ENCODE results near the gene PSD4. TPM values are rescaled to one million over a fixed set of nuclear protein-coding genes. Genes with fewer than 3 reads are reported as not detected.

PSD4 gene
- total RNA-seq, 2 experiments from 2014 or later = 222 to 224 TPM

DNA sequence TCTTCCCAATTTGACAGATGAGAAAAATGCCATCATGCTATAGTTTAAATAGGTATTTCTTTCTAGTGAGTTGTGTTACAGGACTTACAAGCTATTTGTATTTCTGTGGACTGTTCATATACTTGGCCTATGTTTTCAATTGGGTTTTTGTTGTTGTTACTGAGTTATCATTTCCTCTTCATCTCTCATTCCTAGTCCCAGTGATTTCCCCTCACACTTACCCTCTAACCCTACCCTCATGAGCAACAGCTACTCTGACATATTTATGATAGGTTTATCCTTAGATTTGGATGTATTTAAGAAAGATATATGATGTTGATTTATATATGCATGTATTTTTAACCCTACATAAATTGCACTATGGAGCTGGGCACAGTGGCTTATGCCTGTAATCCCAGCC is 10.9 kb upstream of the PSD4 start:
- ChIA-PET POLR2A (no interaction called here), CTCF (interaction anchor here (0.6 to 0.9 kb wide), 2 partner anchors 18 to 23 kb away, joined by 3 read pairs; no protein-coding TSS in a partner anchor)

DNA sequence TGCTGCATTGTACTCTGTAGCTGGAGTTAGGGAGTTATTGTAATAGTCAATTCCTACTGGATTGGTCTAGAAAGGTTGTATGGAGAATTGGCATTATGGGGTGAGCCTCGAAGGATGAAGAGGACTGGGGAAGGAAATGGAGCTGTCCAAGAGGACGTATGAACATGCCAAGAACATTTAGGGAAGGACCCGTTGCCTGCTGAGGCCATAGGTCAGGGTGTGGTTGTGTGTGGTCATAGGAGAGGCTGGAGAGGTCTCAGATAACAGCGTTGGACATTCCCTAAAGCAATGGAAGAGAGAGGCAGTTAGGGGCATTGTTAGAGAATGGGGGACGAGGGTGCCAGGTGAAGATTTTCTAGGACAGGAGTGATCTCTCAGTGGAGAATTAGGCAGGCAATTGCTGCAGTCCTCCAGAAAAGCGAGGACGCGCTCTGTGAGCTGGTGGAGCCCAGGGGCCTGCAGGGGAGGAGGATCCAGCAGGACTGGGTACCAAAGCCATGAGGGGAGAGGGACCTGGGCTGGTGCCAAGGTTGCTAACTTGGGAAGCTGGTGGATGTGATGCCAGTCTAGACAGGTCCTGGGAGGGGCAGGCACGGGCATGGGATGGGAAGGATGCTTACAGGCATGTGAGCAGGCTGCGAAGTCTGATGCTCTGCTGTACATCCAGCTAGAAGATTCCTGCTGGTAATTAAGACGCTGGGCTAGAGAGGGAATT is 9.4 kb upstream of the PSD4 start:
- ChIA-PET CTCF (interaction anchor here (0.6 to 1.9 kb wide), 2 partner anchors 10 to 26 kb away, joined by 4 to 10 read pairs; partner anchors contain the start of gene PSD4), POLR2A (interaction anchor here (3.8 kb wide), 1 partner anchor 10 kb away, joined by 17 read pairs; the partner anchor contains the start of gene PSD4)

DNA sequence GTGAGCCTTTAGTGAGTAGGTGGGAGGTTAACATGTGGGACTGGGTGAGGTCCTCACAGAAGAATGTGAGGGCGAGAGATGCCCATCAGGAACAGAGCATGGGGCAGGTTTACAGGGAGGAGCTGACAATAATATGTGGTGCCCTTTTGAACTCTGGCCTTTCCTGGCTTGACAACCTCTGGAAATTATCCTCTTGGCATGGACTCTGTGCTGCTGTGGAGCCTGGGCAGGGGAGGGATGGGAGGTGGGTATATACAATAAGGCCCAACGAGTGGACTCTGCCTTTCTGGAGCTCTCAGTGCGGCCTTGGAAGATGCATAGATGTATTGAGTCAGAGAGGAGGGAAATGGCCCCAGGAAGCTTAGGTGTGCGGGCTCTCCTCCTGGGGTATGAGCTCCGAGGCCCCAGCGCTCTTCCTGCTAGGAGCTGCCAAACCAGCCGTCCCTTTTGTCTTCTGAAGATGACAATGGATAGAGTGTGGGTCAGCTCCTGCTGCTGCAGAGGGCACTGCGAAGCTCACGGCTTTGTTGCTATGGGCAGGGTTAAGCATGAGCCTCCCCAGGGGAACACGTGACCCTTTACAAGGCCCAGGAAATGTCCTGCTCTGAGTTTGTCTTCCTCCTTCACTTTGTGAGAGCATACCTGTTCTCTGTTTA is 8.7 kb upstream of the PSD4 start:
- CTCF ChIA-PET = interaction anchor here (0.6 to 2.0 kb wide), 5 partner anchors 9 to 81 kb away, joined by 3 to 10 read pairs (median 4); partner anchors contain the start of gene PSD4
- POLR2A ChIA-PET = interaction anchor here (3.8 kb wide), 1 partner anchor 9 kb away, joined by 17 read pairs; the partner anchor contains the start of gene PSD4

DNA sequence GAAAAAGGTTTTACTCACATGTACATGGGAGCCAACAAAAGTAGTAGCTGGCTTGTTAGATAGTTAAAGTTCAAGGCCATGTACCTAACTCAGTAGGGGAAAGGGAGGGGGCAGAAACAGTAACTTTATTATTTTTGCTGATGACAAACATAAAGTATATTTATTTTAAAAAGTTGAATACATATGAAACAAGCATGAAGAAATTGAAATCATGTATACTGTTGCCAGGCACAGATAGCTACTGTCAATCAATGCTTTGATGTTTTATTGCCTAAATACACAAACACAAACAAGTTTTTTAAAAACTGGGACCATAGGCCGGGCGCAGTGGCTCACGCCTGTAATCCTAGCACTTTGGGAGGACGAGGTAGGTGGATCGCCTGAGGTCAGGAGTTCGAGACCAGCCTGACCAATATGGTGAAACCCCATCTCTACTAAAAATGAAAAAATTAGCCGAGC is 7.6 kb upstream of the PSD4 start:
- CTCF ChIA-PET = interaction anchor here (1.1 to 2.0 kb wide), 4 partner anchors 9 to 29 kb away, joined by 4 to 10 read pairs (median 4); partner anchors contain the start of gene PSD4
- POLR2A ChIA-PET = interaction anchor here (2.2 to 3.8 kb wide), 2 partner anchors 8 kb away, joined by 6 to 17 read pairs; partner anchors contain the start of gene PSD4

DNA sequence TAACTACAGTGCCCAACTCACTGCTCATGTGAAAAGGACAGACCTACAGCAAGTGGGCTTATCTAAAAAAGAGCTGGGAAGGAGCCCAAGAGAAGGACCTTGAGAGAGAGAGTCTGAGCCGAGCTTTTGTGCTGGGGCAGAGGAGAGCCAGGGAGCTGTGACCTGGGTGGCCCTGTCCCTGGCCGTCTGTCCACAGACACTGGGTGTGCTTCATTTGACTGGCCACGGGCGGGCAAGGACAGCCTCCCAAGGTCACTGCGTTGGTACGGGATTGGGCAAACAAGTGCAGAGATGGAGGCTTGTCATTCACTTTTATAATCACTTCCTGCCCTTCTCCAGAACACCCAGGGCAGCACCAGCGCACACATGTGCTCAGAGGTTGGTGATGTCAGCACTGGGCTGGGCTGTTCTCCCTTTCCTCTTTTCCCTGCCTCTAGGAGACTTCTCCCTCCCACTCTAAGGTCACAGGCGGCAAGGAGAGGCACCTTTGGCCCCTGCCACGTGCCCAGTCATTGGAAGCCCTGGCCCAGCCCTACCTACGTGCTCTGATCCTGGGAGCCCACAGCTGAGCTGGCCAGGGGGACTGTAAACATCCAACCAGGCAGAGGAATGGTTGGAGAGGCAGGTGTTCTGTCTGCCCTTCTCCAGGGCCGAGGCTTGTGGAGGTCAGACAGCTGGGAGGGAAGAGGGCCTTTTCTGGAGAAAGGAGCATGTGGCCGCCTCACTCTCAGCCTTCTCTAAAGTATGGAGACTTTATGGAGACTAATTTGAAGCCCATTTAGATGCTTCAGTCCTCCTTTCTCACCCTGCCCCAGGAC is 6.4 kb upstream of the PSD4 start:
- ChIA-PET POLR2A (interaction anchor here (2.2 to 3.8 kb wide), 2 partner anchors 7 to 10 kb away, joined by 6 to 17 read pairs; partner anchors contain the start of gene PSD4), CTCF (interaction anchor here (0.6 to 1.8 kb wide), 4 partner anchors 8 to 36 kb away, joined by 3 to 6 read pairs (median 4); no protein-coding TSS in a partner anchor)

DNA sequence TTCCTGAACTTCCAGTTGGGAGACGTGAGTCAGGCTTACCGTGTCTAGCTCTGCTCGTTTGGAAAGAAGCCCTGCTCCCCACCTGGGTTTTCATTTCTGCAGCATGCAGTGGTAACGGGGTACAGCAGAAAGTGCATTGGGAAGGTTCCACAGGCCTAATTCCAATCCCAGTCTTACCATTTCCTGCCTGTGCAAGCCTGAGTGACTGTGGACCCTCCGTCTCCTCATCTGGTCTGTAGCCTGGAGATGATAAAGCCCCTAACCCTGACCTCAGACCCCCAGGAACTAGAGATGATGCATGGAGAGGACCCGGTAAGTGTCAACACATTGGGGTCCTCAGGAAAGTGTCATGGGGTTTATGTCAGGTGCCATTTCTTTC is 5.8 kb upstream of the PSD4 start:
- CTCF ChIA-PET = interaction anchor here (0.7 to 1.8 kb wide), 3 partner anchors 8 to 30 kb away, joined by 4 to 6 read pairs (median 5); no protein-coding TSS in a partner anchor

DNA sequence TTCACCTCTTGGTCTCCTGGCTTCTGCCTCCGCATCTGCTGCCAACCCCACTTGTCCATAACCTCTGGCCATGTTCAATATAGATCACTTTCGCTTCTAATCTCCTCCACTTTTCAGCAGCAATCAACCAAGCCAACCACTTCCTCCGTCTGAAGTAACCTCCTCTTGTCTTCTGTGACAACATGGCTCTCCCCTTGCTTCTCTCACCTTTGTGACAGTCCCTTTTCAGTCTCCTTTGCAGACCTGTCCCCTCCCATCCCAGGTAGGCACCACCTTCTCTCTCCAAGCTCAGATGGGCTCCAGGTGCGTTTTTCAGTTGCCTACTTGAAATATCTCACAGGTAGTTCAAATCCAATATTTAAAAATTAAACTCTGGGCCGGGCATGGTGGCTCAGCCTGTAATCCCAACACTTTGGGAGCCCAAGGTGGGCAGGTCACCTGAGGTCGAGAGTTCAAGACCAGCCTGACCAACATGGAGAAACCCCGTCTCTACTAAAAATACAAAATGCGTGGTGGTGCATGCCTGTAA is 4.7 kb upstream of the PSD4 start:
- POLR2A ChIA-PET = no interaction called here

More for the DNA sequence above, 5.8 kb upstream of the PSD4 start:
- POLR2A ChIA-PET = interaction anchor here (0.7 to 2.2 kb wide), 2 partner anchors 10 to 12 kb away, joined by 6 to 9 read pairs; no protein-coding TSS in a partner anchor

DNA sequence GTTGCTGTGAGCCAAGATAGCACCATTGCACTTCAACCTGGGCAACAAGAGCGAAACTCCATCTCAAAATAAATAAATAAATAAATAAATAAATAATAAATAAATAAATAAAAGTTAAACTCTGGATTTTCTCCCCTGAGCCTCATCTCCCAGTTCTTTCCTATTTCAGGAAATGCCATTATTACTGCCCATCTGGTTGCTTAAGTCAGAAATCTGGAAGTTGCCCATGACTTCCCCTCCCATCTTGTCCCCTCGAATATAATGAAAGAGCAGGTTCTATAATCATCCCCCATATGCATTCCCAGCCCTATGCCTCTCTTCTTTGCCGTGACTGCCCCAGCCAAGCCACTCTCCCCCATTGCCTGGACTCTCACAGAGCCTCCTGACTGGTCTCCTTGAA is 4.2 kb upstream of the PSD4 start:
- ChIA-PET CTCF (interaction anchor here (1.2 kb wide), 1 partner anchor 29 kb away, joined by 3 read pairs; no protein-coding TSS in a partner anchor), POLR2A (no interaction called here)

More for the DNA sequence above, 4.7 kb upstream of the PSD4 start:
- CTCF ChIA-PET = interaction anchor here (1.2 kb wide), 1 partner anchor 30 kb away, joined by 3 read pairs; no protein-coding TSS in a partner anchor

DNA sequence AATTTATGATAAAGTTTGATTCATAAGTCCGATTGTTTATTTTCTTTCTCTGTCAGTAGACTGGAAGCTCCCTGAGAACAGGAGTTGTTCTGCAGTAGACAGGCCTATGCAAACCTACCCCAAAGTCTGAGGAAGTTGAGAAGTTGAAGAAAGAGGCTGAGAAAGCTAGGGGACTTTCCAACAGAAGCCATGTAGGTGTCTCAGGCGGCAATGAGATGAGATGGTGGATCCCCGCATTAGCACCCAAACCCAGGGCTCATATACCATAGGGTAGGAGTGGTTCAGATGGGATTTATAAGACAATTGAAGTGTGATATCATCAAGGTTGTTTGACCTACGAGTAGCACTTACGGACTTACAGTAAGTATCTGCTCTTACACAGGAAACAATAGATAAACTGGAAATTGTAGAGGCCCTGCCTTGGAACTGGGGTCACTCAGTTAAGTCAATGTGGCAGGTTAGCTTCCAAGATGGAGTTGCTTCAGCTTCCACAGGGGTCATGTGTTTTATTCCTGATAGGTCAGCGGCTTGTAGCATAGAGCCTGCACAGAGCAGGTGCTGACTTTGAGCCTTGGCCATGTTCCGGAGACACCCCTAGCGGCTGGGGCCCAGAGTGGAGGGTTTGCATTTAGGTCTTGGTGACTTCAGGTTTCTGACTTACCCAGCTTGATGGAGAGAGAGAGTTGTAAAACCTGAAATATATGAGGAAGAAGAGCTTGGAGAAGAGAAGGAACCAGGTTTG is 2.3 kb upstream of the PSD4 start:
- POLR2A ChIA-PET = interaction anchor here (1.6 kb wide), 1 partner anchor 13 kb away, joined by 7 read pairs; no protein-coding TSS in a partner anchor

DNA sequence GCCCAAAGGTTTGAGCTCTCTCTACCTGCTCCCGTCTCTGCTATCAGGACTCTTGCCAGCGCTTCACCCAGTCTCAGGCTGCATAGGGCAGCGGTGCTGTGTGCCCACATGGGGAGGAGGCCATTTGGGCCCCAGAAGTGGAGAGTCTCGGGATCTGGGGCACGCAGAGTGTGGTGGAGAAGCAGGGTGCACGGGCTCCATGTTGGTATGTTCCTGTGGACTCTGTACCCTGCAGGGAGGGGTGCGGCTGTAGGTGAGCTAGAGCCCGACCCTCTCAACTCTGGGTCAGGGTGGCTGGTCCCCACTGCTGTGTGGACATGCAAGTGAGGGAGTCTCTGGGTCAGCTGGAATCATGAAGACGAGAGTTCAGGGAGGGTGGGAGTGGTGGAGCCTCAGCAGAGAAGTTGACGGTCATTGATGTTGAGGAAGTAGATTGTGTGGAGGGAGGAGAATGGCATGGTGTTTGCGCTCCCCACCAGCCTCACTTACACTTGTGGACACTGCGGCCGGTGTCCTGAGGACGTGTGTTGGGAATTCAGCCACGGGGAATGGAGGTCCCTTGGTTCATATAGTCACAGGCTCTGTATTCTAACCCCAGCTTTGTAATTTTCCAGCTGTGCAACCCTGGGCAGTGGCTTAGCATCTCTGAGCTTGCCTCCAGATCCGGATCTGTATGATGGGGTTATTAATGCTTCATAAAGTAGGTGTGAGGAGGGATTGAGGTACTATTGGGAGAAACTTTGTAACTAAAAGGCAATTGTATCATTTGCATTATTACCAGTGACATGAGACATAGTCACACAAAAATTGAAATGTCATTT is 840 bp upstream of the PSD4 start:
- ChIA-PET CTCF (interaction anchor here (0.5 to 3.8 kb wide), 6 partner anchors 14 to 74 kb away, joined by 3 to 34 read pairs (median 6); no protein-coding TSS in a partner anchor), POLR2A (interaction anchor here (1.0 to 3.4 kb wide), 6 partner anchors 8 to 69 kb away, joined by 3 to 45 read pairs (median 18); no protein-coding TSS in a partner anchor)

More for the DNA sequence above, 2.3 kb upstream of the PSD4 start:
- CTCF ChIA-PET = interaction anchor here (0.7 to 2.1 kb wide), 4 partner anchors 13 to 90 kb away, joined by 3 to 7 read pairs (median 5); no protein-coding TSS in a partner anchor

DNA sequence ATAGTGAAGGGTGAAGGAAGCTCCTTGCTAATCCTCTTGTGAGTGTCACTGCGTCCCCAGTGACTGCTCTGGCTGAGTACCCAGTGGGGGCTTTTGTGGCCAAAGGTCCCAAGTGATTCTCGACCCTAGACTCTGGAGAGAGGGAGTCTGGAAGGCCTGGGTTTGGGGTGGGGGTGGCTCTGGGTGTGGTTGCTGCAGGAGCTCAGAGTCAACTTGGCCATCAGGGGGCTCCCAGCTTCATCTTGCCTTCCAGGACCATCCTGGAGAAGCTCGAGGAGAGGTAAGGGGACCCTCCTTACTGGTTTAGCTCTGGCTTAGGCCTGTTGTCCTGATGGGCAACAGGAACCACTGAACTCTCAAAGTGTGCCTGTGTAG is 592 bp downstream of the PSD4 start:
- CTCF ChIA-PET = interaction anchor here (0.8 to 3.8 kb wide), 10 partner anchors 9 to 92 kb away, joined by 3 to 34 read pairs (median 8); no protein-coding TSS in a partner anchor
- POLR2A ChIA-PET = interaction anchor here (0.5 to 3.4 kb wide), 13 partner anchors 9 to 258 kb away, joined by 3 to 45 read pairs (median 4); no protein-coding TSS in a partner anchor

DNA sequence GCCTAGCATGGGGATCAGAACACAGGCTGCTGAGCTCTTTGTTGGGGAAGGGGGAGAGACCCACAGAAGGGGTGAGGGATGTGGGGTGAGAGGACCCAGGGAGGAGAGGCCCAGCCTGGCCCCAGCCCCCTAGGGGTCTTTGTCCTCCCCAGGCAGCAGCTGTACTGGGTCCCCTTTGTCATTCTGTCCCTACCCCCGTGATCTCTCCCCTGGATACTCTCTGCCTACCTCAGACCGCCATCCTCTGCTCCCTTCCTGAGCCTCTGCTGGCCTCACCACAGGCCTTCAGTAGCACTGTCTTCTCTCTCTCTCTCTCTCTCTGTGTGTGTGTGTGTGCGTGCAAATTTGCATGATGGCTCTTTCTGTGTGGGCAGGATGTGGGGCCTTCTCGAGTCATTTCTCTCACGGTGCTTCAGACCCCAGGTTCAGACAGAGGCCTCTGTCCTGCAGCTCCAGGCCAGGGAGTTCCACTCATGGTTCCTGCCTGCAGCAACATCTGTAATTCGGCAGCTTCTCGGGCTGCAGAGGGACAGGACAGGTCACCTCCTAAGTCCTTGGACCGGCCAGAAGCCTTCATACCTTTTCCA is 1.4 kb downstream of the PSD4 start:
- CTCF ChIA-PET = interaction anchor here (0.6 to 3.8 kb wide), 17 partner anchors 8 to 93 kb away, joined by 3 to 34 read pairs (median 5); no protein-coding TSS in a partner anchor
- POLR2A ChIA-PET = interaction anchor here (0.5 to 3.4 kb wide), 12 partner anchors 10 to 348 kb away, joined by 3 to 45 read pairs (median 5); no protein-coding TSS in a partner anchor

DNA sequence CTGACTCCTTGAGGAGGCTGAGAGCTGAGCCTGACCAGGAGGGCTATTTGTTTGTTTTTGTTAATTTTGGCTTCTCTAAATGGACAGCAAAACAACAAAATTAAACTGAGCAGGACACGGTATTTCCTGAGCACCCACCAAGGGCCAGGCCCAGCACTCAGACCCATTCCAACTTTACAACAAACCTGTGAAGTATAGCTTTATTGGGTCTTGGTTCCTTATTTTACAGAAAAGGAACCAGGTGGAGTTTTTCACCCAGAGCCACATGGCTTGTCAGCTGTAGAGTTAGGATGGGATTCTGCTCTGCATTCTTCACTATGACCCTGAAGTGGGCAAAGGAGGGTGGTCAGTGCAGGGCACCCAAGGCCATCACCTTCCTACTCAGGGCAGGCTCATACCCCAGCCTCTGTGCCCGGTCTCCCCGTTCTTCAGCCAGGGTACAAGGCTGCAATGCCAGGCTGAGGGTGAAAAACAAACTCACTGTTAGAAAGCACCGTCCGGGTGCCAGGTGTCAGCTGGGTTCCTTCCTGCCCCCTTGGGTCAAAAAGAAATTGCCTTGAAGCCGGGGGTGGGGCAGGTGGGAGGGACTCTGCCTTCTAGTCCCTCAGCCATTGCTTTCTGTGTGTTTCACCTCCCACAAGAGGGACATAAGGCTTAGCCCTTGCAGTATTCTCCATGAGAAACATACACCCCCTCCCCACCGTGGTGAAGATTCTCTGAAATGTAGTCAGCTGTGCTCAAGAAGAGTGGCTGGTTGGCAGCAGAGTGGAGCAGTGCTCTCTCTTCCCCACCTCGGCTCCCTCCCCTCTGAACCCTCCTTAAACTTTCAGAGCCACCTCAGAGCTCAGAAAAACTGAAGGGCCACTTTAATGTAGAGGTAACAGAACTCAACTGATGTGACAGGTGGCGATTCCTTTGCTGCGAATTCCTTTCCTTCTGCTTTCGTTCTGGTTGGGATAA is 2.2 kb downstream of the PSD4 start:
- ChIA-PET CTCF (interaction anchor here (0.6 to 3.8 kb wide), 15 partner anchors 9 to 94 kb away, joined by 3 to 34 read pairs (median 5); no protein-coding TSS in a partner anchor), POLR2A (interaction anchor here (0.7 to 3.4 kb wide), 5 partner anchors 18 to 72 kb away, joined by 3 to 45 read pairs (median 18); no protein-coding TSS in a partner anchor)

DNA sequence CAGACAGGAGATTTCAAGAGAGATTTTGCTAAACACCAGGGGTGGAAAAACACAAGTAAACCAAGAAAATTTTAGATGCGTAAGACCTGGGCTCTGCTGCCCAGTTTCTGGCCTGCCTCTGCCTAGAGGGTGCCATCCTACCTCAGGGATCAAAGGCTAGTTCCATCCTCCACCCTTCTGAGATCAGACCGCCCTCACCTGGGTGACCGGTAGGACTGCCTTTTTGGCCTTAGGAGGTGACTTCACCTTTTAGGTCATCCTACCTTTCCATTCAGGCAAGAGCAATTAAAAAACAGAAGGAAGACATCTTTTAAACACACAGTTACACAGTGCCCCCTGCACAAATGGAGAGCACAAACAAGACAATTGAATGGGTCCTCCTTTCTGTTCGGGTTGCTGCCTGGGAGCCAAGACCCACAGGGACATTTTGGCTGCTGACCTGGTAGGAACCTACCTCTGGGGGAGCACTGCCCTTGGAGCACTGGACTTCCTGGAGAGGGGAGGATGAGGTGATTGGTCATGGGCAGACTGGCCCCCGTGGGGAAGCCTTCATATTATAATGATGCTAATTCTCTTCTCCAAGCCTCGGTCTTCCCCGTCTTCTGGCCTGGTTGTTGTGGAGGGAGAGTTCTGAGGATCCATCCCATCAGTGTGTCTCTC is 3.1 kb downstream of the PSD4 start:
- CTCF ChIA-PET = interaction anchor here (1.2 to 3.8 kb wide), 3 partner anchors 22 to 67 kb away, joined by 5 to 34 read pairs (median 6); no protein-coding TSS in a partner anchor
- POLR2A ChIA-PET = interaction anchor here (3.4 kb wide), 1 partner anchor 19 kb away, joined by 45 read pairs; no protein-coding TSS in a partner anchor
